Right ventricle myocardium inferior (tissue), 1 donor: Measurements from ENCODE around the gene GADD45G. TPM values are rescaled to one million over a fixed set of nuclear protein-coding genes. Genes with fewer than 3 reads are reported as not detected.
A peak's percentile ranks its signal among the peaks of the same experiment; 100 is the strongest.

Experiments used
- ATAC-seq: fragments of 200-7000 bp; cut with Tn5 transposase; one replicate; pipeline ENCODE4 v1.9.1; 2020; ENCODE audit warnings: mild to moderate bottlenecking, moderate library complexity
- DNase-seq: peaks from one replicate; pipeline ENCODE4 v3.0.0; 2021; ENCODE audit errors: missing footprints
- intact Hi-C: fragments of 100-400 bp; cut with DNase I; formaldehyde crosslinking; loops from one replicate; pipeline ENCODE4 v1.11.0; 2022
- total RNA-seq: library from RNA; stranded (reverse); fragmentation: NEBNext Ultra II Directional; extraction: Animal tissue kit (Norgen Biotek cat#: 25700); gene quantifications from one replicate; pipeline ENCODE4 v1.2.1, GENCODE V29; 2021
- donor health status: DM: no; HTN: yes; CAD: no; lungs with severe emphysema.

The GADD45G gene
- total RNA-seq, 1 donor from 2014 or later, result 47.6 TPM

GRCh38 chr9:89603767-89604665, 796 bp upstream of the GADD45G start:
- DNase-seq (peak; percentile 84), ATAC-seq (peak; percentile 46)
- intact Hi-C loops, result loop anchor here (1.0 to 5.0 kb wide), 8 partner anchors 81 to 498 kb away; no protein-coding TSS in a partner anchor

- intact Hi-C loops, result loop anchor here (2.0 to 5.0 kb wide), 2 partner anchors 152 to 273 kb away; no protein-coding TSS in a partner anchor
- peak; percentile 46 for ATAC-seq
- DNase-seq, result peak; percentile 87
Observed at GRCh38 chr9:89605465-89606048, 745 bp downstream of the GADD45G start.

DNA sequence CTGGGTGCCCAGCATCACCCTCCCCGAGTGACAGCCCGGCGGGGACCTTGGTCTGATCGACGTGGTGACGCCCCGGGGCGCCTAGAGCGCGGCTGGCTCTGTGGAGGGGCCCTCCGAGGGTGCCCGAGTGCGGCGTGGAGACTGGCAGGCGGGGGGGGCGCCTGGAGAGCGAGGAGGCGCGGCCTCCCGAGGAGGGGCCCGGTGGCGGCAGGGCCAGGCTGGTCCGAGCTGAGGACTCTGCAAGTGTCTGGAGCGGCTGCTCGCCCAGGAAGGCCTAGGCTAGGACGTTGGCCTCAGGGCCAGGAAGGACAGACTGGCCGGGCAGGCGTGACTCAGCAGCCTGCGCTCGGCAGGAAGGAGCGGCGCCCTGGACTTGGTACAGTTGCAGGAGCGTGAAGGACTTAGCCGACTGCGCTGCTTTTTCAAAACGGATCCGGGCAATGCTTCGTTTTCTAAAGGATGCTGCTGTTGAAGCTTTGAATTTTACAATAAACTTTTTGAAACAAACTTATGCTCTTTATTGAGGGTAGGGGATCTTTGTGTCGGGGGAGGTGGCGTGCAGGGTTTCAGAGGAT, 1.3 kb downstream of the GADD45G start:
- intact Hi-C loops, result loop anchor here (5.0 kb wide), 1 partner anchor 151 kb away; no protein-coding TSS in a partner anchor
- DNase-seq (peak; percentile 92), ATAC-seq (peak; percentile 66)

- DNase-seq, result peak; percentile 72
- ATAC-seq, result no peak
Observed at GRCh38 chr9:89606624-89607311, 2.0 kb downstream of the GADD45G start.

DNA sequence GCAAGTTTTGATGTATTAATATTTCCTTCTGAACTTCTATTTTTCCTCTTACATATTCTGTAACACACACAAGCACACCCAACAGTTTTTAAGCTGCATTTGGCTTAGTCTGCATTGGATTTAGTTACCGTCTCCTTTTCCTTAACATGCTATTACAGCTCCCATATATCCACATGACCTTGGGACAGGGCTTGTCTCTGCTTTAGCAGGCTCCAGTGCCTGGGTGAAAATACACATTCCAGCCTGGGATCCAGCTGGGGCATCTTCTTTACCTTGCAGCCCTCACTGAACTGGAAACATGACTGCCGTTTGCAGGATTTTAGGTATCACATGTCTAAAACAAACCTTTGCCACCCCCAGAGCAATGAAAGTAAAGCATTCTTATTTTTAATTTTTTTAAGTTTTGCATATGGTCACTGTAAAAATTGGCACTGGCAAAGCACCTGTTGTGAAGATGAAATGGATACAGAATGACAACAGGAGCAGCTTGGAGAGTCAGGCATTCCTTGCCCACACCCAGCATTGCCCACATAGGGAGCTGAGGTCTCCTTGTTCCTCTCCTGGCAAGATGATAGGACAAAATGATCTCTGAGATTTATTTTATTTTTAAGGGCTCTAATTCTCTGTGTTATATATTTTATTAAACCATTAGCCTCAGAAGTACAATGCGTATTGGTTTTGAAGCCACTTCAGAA, 4.0 kb downstream of the GADD45G start:
- DNase-seq (no peak), ATAC-seq (no peak)
- intact Hi-C loops, result loop anchor here (5.0 kb wide), 1 partner anchor 149 kb away; no protein-coding TSS in a partner anchor

More at GRCh38 chr9:89606624-89607311, 2.0 kb downstream of the GADD45G start:
- intact Hi-C loops, result loop anchor here (5.0 kb wide), 1 partner anchor 151 kb away; no protein-coding TSS in a partner anchor

GRCh38 chr9:89609426-89610006, 4.7 kb downstream of the GADD45G start:
- no peak for ATAC-seq
- no peak for DNase-seq
- intact Hi-C loops, result loop anchor here (5.0 kb wide), 1 partner anchor 148 kb away; no protein-coding TSS in a partner anchor

DNA sequence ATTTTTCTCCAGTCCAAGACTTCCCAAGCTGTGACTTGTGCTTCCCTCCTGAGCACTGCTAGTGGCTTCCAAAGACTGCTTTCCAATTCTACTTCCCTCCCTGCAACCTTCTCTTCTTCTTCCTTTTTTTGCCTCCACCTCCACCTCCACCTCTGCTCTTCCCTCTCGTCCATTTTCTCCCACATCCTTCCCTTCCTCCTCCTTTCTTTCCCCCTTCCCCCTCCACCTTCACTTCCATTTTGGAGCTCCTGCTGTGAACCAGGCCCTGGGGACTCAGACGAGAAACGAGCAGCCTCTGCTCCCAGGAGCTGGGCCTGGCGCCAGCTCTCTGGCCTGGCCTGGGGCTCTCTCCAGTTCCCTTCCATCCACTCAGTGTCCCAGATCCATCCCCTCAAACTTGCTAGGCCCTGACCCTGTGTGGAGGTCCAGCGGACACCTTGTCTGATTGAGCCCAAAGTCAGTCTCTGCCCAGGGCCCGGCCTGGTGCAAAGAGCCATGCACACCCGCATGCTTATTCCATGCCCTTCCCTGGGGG, 5.6 kb downstream of the GADD45G start:
- no peak for ATAC-seq
- DNase-seq, result no peak
- intact Hi-C loops, result no loop called here

DNA sequence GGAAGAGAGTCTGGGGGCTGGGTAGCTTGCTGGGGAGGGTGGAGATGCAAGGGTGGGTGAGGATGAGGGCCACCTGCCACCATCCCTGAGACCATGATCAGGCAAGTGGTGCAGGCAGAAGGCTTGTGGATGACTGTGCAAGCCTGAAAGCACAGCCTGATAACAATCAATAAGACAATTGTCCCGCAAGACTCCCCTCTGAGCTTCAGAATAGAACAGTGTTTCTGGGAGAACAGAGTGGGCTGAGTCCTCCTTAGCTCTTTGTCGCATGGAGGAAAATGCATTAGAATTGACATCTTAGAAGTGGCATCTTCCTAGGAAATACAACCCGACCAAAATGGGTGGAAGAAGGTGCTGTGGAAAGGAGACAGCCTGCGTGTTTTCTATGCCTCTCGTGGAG, 6.6 kb downstream of the GADD45G start:
- ATAC-seq (no peak), DNase-seq (no peak)
- intact Hi-C loops, result no loop called here

DNA sequence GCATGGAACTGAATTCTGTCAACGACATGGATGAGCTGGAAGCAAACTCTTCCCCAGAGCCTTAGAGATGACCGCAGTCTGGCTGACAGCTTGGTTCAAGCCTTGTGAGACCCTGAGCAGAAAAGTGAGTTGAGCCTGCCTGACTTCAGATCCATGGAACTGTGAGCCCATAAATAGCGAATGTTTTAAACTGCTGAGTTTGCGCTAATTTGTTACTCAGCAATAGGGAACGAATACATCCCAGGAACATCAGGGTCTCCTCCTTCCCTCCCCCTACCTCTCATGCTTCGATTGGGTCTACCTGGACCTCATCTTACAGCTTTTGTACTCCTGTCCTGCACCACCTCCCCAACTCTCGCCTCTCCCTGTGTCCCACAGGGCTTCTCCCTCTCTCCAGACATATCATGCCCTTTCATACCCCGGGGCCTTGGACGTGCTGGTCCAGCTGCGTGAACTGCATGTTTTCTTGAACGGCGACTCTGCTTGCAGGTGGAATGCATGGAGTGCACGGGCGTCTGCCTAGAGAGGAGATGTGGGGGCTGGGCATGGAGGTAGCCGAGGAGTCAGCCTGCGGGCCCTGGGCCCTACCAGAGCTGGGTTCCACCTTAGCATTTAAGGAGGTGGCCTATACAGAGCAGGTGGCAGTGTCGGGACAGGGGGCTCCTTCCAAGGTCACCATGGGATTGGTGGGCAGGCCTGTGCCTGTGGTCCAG, 7.9 kb downstream of the GADD45G start:
- DNase-seq (no peak), ATAC-seq (no peak)
- intact Hi-C loops, result no loop called here

- intact Hi-C loops, result no loop called here
- DNase-seq, result no peak
- ATAC-seq, result no peak
Observed at GRCh38 chr9:89613912-89614892, 9.4 kb downstream of the GADD45G start.

DNA sequence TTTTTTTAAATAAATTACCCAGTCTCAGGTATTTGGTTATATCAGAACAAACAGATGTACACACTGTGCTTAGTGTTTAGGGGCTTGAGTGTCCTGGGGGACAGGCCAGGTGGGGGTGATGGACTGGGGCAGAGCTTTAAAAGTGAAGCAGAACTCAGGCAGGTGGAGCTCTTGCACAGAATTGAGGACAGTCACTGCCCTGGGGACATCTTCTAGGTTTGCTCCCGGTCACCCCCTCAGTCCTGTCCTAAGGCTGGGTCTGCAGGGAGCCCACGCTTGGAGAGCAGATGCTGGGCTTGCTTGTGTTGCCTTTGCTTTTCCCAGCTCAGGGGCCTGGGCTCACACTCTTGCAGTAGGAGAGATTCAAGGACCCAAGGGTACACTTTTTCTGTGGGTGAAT, 10.8 kb downstream of the GADD45G start:
- intact Hi-C loops, result no loop called here
- ATAC-seq (no peak), DNase-seq (no peak)

GRCh38 chr9:89616411-89616810, 11.6 kb downstream of the GADD45G start:
- intact Hi-C loops, result no loop called here
- DNase-seq, result no peak
- no peak for ATAC-seq

DNA sequence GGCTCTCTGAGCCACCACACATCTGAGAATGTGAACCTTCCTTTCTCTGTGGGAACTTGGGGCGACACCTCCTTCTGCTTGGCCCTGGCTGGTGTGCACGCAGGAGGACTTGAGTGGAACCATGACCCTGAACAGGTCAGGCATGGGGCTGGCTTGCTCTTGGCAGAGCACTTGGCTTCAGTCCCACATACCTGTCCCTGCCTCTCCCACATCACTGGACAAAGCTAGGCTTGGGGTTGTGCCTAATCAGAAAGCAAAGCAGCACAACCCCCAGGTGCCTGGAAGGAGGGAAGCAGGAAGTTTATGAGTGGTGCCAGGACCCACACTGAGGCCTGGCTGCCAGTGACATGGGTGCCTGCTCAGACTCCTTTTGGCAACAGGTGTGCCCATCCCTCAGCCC, 13.2 kb downstream of the GADD45G start:
- intact Hi-C loops, result no loop called here
- DNase-seq, result no peak

GRCh38 chr9:89619019-89619418, 14.2 kb downstream of the GADD45G start:
- intact Hi-C loops, result no loop called here
- no peak for DNase-seq
- no peak for ATAC-seq

More for the DNA sequence above, 13.2 kb downstream of the GADD45G start:
- peak; percentile 44 for ATAC-seq

DNA sequence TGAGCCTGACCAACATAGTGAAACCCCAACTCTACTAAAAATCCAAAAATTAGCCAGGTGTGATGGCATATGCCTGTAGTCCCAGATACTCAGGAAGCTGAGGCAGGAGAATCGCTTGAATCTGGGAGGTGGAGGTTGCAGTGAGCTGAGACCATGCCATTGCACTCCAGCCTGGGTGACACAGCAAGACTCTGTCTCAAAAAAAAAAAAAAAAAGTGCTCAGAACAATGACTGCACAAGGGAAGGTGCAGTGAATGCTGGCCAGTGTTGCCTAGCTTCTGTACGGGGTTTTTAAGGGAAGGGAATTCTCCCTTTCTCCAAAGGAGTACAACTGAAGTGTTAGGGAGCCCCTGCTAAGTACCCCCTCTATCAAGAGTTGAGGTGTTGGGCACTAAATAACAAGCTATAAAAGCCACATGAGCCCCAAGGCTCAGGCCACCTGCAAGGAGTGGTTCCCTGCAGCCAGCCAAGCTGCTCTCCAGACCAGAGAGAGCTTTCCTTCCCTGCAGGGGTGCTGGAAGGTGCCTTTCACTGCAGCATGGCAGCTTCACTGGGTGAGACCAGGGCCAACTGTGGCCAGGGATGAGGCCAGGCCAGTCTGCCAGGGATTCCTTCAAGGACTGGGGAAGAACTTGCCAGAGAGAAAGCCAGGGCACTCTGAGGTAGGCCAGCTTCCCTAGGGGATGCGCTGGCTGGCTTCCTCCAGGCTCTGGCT, 14.8 kb downstream of the GADD45G start:
- no peak for DNase-seq
- intact Hi-C loops, result loop anchor here (5.0 kb wide), 5 partner anchors 43 to 383 kb away; no protein-coding TSS in a partner anchor
- no peak for ATAC-seq
